ENCODE results near the gene RETREG2. TPM values are rescaled to one million over a fixed set of nuclear protein-coding genes. Genes with fewer than 3 reads are reported as not detected.
"Not testable (repeated sequence)": the region's sequence is repeated elsewhere in the genome, so short reads cannot be mapped to it uniquely, and the experiment has no call there.

The RETREG2 gene
- polyA plus RNA-seq, 1 experiment: 131 TPM

DNA sequence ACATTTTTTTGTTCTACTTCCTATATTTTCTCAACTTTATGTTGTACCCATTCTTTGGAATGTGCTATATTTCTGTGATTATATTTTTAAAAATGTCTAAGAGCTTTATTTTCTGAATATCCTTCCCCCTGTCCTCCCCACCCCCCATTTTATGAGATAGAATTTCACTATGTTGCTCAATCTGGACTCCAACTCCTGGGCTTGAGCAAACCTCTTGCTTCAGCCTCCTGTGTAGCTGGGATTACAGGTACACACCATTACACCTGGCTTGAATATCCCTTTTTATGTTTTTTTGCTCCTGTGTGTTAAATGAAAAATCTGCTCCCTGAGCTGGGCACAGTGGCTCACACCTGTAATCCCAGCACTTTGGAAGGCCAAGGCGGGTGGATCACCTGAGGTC lies 19.3 kb downstream of the RETREG2 start:
- no peak for DNase-seq (ENCODE audit: low read depth)
- Histone ChIP-seq H3K27me3 (ENCODE audit: control insufficient read depth, insufficient read depth, low read length) (no peaks in the 10 kb centered on the region), H3K4me3 (ENCODE audit: low read depth, low read length) (no peak overlapping the region), H3K36me3 (ENCODE audit: control insufficient read depth, insufficient read depth, low read length) (no peaks in the 10 kb centered on the region)
- TF ChIP-seq, protein P1, sequence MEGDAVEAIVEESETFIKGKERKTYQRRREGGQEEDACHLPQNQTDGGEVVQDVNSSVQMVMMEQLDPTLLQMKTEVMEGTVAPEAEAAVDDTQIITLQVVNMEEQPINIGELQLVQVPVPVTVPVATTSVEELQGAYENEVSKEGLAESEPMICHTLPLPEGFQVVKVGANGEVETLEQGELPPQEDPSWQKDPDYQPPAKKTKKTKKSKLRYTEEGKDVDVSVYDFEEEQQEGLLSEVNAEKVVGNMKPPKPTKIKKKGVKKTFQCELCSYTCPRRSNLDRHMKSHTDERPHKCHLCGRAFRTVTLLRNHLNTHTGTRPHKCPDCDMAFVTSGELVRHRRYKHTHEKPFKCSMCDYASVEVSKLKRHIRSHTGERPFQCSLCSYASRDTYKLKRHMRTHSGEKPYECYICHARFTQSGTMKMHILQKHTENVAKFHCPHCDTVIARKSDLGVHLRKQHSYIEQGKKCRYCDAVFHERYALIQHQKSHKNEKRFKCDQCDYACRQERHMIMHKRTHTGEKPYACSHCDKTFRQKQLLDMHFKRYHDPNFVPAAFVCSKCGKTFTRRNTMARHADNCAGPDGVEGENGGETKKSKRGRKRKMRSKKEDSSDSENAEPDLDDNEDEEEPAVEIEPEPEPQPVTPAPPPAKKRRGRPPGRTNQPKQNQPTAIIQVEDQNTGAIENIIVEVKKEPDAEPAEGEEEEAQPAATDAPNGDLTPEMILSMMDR (IDR thresholded peaks at IDR 0.05; ENCODE audit: insufficient read depth, low read depth, low read length): no peak
- ChIA-PET CTCF (interaction anchor here (0.9 to 2.1 kb wide), 3 partner anchors 9 to 26 kb away, joined by 4 to 7 read pairs (median 4); partner anchors contain the start of gene ZFAND2B), POLR2A (no interaction called here)

- TF ChIP-seq, protein P1 (IDR thresholded peaks at IDR 0.05; ENCODE audit: insufficient read depth, low read depth, low read length): no peak
- ChIA-PET CTCF (interaction anchor here (1.0 to 1.9 kb wide), 5 partner anchors 14 to 96 kb away, joined by 3 to 7 read pairs (median 4); no protein-coding TSS in a partner anchor), POLR2A (no interaction called here)
- no peaks in the 10 kb centered on the region for H3K27me3 ChIP-seq (ENCODE audit: control insufficient read depth, insufficient read depth, low read length)
- H3K36me3 ChIP-seq (ENCODE audit: control insufficient read depth, insufficient read depth, low read length): no peaks in the 10 kb centered on the region
- DNase-seq (ENCODE audit: low read depth): no peak
- no peak overlapping the region for H3K4me3 ChIP-seq (ENCODE audit: low read depth, low read length)
Observed at GRCh38 chr2:219198974-219199373, 20.9 kb downstream of the RETREG2 start.

- TF ChIP-seq, protein P1 (IDR thresholded peaks at IDR 0.05; ENCODE audit: insufficient read depth, low read depth, low read length): no peak
- no peaks in the 10 kb centered on the region for H3K27me3 ChIP-seq (ENCODE audit: control insufficient read depth, insufficient read depth, low read length)
- H3K4me3 ChIP-seq (ENCODE audit: low read depth, low read length): no peak overlapping the region
- no peak for DNase-seq (ENCODE audit: low read depth)
- ChIA-PET POLR2A (no interaction called here), CTCF (interaction anchor here (1.0 to 1.9 kb wide), 3 partner anchors 29 to 95 kb away, joined by 3 to 7 read pairs (median 5); no protein-coding TSS in a partner anchor)
- no peaks in the 10 kb centered on the region for H3K36me3 ChIP-seq (ENCODE audit: control insufficient read depth, insufficient read depth, low read length)
Observed at GRCh38 chr2:219199470-219200211, 21.6 kb downstream of the RETREG2 start.

GRCh38 chr2:219200502-219201326 lies 22.6 kb downstream of the RETREG2 start:
- DNase-seq (ENCODE audit: low read depth); POLR2A ChIA-PET; H3K27me3 ChIP-seq (ENCODE audit: control insufficient read depth, insufficient read depth, low read length); H3K36me3 ChIP-seq (ENCODE audit: control insufficient read depth, insufficient read depth, low read length); H3K4me3 ChIP-seq (ENCODE audit: low read depth, low read length): not testable (repeated sequence)
- CTCF ChIA-PET: interaction anchor here (0.7 to 1.9 kb wide), 2 partner anchors 29 to 94 kb away, joined by 3 to 7 read pairs; no protein-coding TSS in a partner anchor

DNA sequence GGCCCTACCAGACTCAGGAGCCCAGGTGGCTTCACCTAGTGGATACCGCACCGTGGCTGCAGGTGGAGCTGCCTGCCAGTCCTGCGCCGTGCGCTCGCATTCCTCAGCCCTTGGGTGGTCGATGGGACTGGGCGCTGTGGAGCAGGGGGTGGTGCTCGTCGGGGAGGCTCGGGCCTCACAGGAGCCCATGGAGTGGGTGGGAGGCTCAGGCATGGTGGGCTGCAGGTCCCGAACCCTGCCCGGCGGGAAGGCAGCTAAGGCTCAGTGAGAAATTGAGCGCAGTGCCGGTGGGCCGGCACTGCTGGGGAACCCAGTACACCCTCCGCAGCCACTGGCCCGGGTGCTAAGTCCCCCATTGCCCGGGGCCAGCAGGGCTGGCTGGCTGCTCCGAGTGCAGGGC lies 23.3 kb downstream of the RETREG2 start:
- CTCF ChIA-PET; H3K27me3 ChIP-seq (ENCODE audit: control insufficient read depth, insufficient read depth, low read length); H3K36me3 ChIP-seq (ENCODE audit: control insufficient read depth, insufficient read depth, low read length); H3K4me3 ChIP-seq (ENCODE audit: low read depth, low read length); POLR2A ChIA-PET; DNase-seq (ENCODE audit: low read depth): not testable (repeated sequence)

All from BJ (cell line).